Testis (tissue), 3 donors: ENCODE measurements around the gene TCP1. TPM values are rescaled to one million over a fixed set of nuclear protein-coding genes. Genes with fewer than 3 reads are reported as not detected.

Experiments used
- DNase-seq: peaks from one replicate; pipeline ENCODE4 v3.0.0-alpha.2; 2019
- H3K27ac ChIP-seq, 2 donors: fragments of 200-600 bp; sonication (generic); one replicate each; pipeline ENCODE4 v1.5.1; 2019
- H3K27me3 ChIP-seq: fragments of 200-600 bp; sonication (generic); one replicate; pipeline ENCODE4 v1.5.1; 2019
- H3K36me3 ChIP-seq: fragments of 200-600 bp; sonication (generic); one replicate; pipeline ENCODE4 v1.5.1; 2017; ENCODE audit warnings: low read depth; ENCODE audit errors: missing control alignments
- H3K4me1 ChIP-seq: fragments of 200-600 bp; sonication (generic); one replicate; pipeline ENCODE4 v1.5.1; 2019
- H3K4me3 ChIP-seq, 2 donors: fragments of 200-600 bp; sonication (generic); one replicate each; pipeline ENCODE4 v1.5.1; 2017 to 2019
- H3K9me3 ChIP-seq: fragments of 200-600 bp; sonication (generic); one replicate; pipeline ENCODE4 v1.5.1; 2017
- POLR2A ChIP-seq: fragments of 450-650 bp; IDR thresholded peaks from one replicate; pipeline ENCODE4 v1.6.1; 2017; ENCODE audit warnings: antibody characterized with exemption, mild to moderate bottlenecking, moderate library complexity
- WGBS, 2 donors: methylation state at CpG; one replicate each; pipeline ENCODE4 v1.1.5; 2018; 5-methylcytosine and 5-hydroxymethylcytosine counted together
- intact Hi-C: fragments of 100-400 bp; cut with DNase I; formaldehyde crosslinking; loops from one replicate; pipeline ENCODE4 v1.15.1; 2023; ENCODE audit warnings: low total_unique reads
- polyA plus RNA-seq: library from polyadenylated mRNA; stranded (reverse); fragments of 350-450 nt; fragmentation: Illumina TruSeq; extraction: RNeasy Lipid Tissue Mini Kit (QIAGEN cat#74804); gene quantifications from one replicate; pipeline ENCODE4 v1.2.3, GENCODE V29; 2014; ENCODE audit warnings: low read depth, low replicate concordance; ENCODE audit not compliant: insufficient read depth
- total RNA-seq, 2 donors: library from RNA; depleted of rRNA; stranded (reverse); fragments of >200 nt; gene quantifications; one replicate each; pipeline ENCODE4 v1.2.3, GENCODE V29; 2016
- TF ChIP-seq, protein P1 (sequence below), 3 experiments: fragments of 450-650 bp in 2 of 3; fragments of 200-600 bp in 1 of 3; sonication (generic) in 1 of 3; IDR thresholded peaks; one replicate each; pipeline ENCODE4 v1.5.1; 2016 to 2019; ENCODE audit warnings: antibody characterized with exemption in 3 of 3, mild to moderate bottlenecking in 2 of 3, moderate library complexity in 1 of 3

TCP1 gene
- total and polyA plus RNA-seq, 3 donors from 2014 or later: 166 to 277 (median 200) TPM

DNA sequence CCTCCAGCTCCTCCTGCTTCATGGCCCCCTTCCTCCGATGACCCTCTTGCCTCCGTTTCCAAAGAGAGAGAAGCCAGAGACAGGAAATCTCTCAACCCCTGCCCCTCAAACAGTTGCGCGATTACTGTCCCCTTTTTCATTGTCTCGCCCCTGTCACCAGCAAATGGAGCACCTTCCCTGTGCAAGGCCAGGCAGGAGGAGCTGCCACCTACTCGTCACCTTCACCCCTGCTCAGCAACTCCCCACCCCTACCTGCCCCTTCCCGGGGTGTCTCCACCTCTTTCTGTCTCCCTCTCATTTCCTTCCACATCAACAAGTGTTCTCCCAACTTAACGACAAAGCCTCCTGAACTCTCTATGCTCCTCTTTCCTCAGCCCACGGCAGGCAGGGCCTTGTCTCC is 24.4 kb upstream of the TCP1 start:
- H3K9me3 ChIP-seq: no peaks in the 10 kb centered on the region

DNA sequence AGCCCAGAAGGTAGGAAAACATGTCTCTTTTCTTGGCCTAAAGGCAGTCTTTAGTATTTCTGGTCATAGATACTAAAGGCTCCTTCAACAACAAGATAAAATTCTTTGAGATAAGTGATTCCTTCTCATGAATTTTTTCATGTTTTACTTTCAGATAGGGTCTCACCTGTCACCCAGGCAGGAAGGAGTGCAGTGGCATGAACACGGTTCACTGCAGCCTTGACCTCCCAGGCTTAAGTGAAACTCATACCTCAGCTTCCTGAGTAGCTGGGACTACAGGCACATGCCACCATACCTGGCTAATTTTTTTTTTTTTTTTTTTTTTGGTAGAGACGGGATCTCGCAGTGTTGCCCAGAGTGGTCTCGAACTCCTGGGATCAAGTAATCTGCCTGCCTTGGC is 19.7 kb upstream of the TCP1 start:
- intact Hi-C loops: no loop called here
- whole genome bisulfite sequencing, 2 donors: 84 to 92% methylated on average over 4 of the region's 4 CpGs
- no peaks in the 10 kb centered on the region for H3K36me3 ChIP-seq
- H3K27ac ChIP-seq: no peak overlapping the region
- no peak for TF ChIP-seq POLR2A
- TF ChIP-seq, protein P1, sequence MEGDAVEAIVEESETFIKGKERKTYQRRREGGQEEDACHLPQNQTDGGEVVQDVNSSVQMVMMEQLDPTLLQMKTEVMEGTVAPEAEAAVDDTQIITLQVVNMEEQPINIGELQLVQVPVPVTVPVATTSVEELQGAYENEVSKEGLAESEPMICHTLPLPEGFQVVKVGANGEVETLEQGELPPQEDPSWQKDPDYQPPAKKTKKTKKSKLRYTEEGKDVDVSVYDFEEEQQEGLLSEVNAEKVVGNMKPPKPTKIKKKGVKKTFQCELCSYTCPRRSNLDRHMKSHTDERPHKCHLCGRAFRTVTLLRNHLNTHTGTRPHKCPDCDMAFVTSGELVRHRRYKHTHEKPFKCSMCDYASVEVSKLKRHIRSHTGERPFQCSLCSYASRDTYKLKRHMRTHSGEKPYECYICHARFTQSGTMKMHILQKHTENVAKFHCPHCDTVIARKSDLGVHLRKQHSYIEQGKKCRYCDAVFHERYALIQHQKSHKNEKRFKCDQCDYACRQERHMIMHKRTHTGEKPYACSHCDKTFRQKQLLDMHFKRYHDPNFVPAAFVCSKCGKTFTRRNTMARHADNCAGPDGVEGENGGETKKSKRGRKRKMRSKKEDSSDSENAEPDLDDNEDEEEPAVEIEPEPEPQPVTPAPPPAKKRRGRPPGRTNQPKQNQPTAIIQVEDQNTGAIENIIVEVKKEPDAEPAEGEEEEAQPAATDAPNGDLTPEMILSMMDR (IDR thresholded peaks at IDR 0.05): no peak
- H3K4me1 ChIP-seq: no peaks in the 10 kb centered on the region
- DNase-seq: no peak
- H3K27me3 ChIP-seq: no peaks in the 10 kb centered on the region
- no peak overlapping the region for H3K4me3 ChIP-seq
- H3K9me3 ChIP-seq: no peaks in the 10 kb centered on the region

More for the DNA sequence above, 24.4 kb upstream of the TCP1 start:
- Histone ChIP-seq H3K4me1 (no peaks in the 10 kb centered on the region), H3K27me3 (no peaks in the 10 kb centered on the region), H3K27ac (no peak overlapping the region), H3K4me3 (no peak overlapping the region), H3K36me3 (no peaks in the 10 kb centered on the region)
- DNase-seq: no peak
- TF ChIP-seq POLR2A: no peak
- TF ChIP-seq, protein P1 (IDR thresholded peaks at IDR 0.05): no peak
- 80 to 86% methylated on average over 9 of the region's 9 CpGs for WGBS, 2 donors
- intact Hi-C loops: no loop called here

DNA sequence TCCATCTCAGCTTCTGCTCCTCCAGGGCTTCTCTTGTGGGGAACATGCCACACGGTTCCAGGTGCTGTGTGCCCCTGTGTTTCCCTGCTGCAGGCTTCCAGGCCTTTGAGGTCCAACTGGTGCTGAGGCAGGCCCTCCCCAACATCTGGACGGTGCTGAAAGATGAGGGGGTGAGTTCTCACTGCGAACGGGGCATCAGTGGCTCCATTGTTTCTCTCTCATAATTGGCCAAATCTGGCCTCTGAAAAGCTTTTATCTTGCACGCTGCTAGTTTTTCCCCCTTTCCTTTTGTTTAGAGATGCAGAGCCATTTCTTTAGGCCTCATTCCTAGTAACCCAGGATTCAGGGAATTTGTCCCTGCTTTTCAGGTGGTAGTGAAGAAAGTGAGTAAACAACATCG is 19.2 kb upstream of the TCP1 start:
- Histone ChIP-seq H3K9me3 (no peaks in the 10 kb centered on the region), H3K4me1 (no peaks in the 10 kb centered on the region), H3K27ac (no peak overlapping the region), H3K36me3 (no peaks in the 10 kb centered on the region), H3K4me3 (no peak overlapping the region), H3K27me3 (no peaks in the 10 kb centered on the region)
- DNase-seq: no peak
- WGBS, 2 donors: 88 to 93% methylated on average over 6 of the region's 6 CpGs
- intact Hi-C loops: no loop called here
- TF ChIP-seq, protein P1 (IDR thresholded peaks at IDR 0.05): no peak
- no peak for TF ChIP-seq POLR2A

DNA sequence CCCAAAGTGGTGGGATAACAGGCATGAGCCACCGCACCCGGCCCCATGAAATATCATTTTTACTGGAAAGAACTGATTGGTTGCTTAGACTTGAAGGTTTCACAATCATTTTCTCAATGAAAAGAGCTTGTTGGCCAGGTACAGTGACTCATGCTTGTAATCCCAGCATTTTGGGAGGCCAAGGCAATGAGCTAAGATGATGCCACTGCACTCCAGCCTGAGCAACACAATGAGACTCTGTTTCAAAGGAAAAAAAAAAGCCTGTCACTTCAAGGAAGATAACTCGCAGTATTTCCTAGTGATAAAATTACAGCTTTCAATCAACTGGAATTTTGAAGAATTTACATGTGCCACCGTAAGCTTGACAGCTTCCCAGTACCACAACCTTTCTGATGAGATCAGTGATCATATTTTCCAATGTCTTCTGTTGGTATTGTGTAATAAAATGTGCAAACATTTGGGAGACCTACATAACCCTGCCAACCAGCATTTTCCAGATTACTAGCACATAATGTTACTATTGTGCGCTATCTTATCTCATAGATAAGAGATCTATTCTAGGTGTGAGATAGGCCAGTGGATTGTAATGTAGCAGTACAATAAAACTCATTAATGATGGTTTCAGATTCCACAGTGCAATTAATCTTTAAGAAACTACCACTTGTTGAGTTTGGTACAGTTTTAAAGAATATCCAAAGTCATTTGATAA is 17.9 kb upstream of the TCP1 start:
- Histone ChIP-seq H3K27me3 (no peaks in the 10 kb centered on the region), H3K4me1 (no peaks in the 10 kb centered on the region), H3K27ac (no peak overlapping the region), H3K4me3 (no peak overlapping the region), H3K36me3 (no peaks in the 10 kb centered on the region), H3K9me3 (no peaks in the 10 kb centered on the region)
- intact Hi-C loops: no loop called here
- TF ChIP-seq, protein P1 (IDR thresholded peaks at IDR 0.05): no peak
- no peak for TF ChIP-seq POLR2A
- DNase-seq: no peak
- 82 to 86% methylated on average over 5 of the region's 5 CpGs for WGBS, 2 donors

DNA sequence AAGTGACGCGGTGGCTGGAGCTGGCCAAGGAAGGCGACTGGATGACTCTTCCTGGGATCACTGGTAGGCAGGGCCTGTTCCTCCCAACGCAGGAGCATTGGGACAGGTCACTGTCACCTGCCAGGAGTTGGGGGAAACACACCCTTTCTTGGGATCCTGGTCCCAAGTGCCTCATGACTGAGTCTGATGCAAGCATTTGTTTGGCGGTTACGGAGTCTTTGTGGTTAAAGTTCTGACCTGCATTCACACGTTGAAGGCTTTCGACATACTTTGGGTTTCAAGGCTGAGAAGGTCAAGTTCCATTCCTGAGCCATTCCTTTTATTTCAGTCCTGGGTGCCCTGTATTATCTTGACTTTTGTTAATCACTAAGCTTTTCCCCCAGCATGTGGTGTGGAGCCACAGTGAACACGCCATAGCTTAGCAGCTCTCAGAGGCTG is 16.6 kb upstream of the TCP1 start:
- H3K9me3 ChIP-seq: no peaks in the 10 kb centered on the region
- H3K4me1 ChIP-seq: no peaks in the 10 kb centered on the region
- H3K27me3 ChIP-seq: no peaks in the 10 kb centered on the region
- no peak for DNase-seq
- intact Hi-C loops: no loop called here
- H3K36me3 ChIP-seq: no peaks in the 10 kb centered on the region
- H3K4me3 ChIP-seq: no peak overlapping the region
- no peak for TF ChIP-seq POLR2A
- TF ChIP-seq, protein P1 (IDR thresholded peaks at IDR 0.05): no peak
- no peak overlapping the region for H3K27ac ChIP-seq
- 91 to 93% methylated on average over 9 of the region's 9 CpGs for WGBS, 2 donors
